ENCODE results near the gene SERPINA12. TPM values are rescaled to one million over a fixed set of nuclear protein-coding genes. Genes with fewer than 3 reads are reported as not detected.
A peak's percentile ranks its signal among the peaks of the same experiment; 100 is the strongest.

The SERPINA12 gene
- total and polyA plus RNA-seq, 2 of the 13 experiments (the other 11 are each of a cell fraction or from before 2014, with no cell fraction given), result 0.08 TPM; not detected in 1

DNA sequence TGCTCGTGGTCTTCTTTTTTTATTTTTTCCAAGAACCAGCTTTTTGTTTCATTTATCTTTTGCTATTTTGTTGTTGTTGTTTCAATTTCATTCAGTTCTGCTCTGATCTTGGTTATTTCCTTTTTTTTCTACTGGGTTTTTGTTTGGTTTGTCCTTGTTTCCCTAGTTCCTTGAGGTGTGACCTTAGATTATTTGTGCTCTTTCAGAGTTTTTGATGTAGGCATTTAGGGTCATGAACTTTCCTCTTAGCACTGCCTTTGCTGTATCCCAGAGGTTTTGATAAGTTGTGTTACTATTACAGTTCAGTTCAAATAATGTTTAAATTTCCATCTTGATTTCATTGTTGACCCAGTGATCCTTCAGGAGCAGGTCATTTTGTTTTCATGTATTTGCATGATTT is 53.3 kb downstream of the SERPINA12 start (continued):
- TF ChIP-seq ZBTB8A (CRISPR knock-in tag; IDR thresholded peaks at IDR 0.05; ENCODE audit: borderline replicate concordance, low read depth) (no peak), ZNF83 (CRISPR knock-in tag; IDR thresholded peaks at IDR 0.05; ENCODE audit: borderline replicate concordance) (no peak), NFKBIZ (CRISPR knock-in tag; IDR thresholded peaks at IDR 0.05) (no peak), FOXK2 (IDR thresholded peaks at IDR 0.05) (peak; percentile 78), SUZ12 (IDR thresholded peaks at IDR 0.05; ENCODE audit: low read depth, low read length) (no peak), ISL2 (CRISPR knock-in tag; IDR thresholded peaks at IDR 0.05) (peak; percentile 93), ZNF234 (CRISPR knock-in tag; conservative IDR thresholded peaks at IDR 0.05) (no peak), TARDBP (CRISPR knock-in tag; IDR thresholded peaks at IDR 0.05) (no peak; the same call in 1 of the 2 replicates), MTF2 (CRISPR knock-in tag; IDR thresholded peaks at IDR 0.05; ENCODE audit: borderline replicate concordance) (no peak), BHLHE40 (IDR thresholded peaks at IDR 0.05; ENCODE audit: low read length) (no peak), ZIK1 (CRISPR knock-in tag; IDR thresholded peaks at IDR 0.05; ENCODE audit: borderline replicate concordance, low read depth) (no peak), RFXAP (CRISPR knock-in tag; IDR thresholded peaks at IDR 0.05; ENCODE audit: borderline replicate concordance) (no peak), ZNF7 (CRISPR knock-in tag; IDR thresholded peaks at IDR 0.05) (no peak), ZNF253 (CRISPR knock-in tag; IDR thresholded peaks at IDR 0.05; ENCODE audit: borderline replicate concordance) (no peak), PITX1 (CRISPR knock-in tag; IDR thresholded peaks at IDR 0.05) (peak; percentile 70), TEAD2 (CRISPR knock-in tag; IDR thresholded peaks at IDR 0.05) (no peak), ZNF530 (CRISPR knock-in tag; IDR thresholded peaks at IDR 0.05; ENCODE audit: low read depth) (no peak)
- TF ChIP-seq, protein P1, sequence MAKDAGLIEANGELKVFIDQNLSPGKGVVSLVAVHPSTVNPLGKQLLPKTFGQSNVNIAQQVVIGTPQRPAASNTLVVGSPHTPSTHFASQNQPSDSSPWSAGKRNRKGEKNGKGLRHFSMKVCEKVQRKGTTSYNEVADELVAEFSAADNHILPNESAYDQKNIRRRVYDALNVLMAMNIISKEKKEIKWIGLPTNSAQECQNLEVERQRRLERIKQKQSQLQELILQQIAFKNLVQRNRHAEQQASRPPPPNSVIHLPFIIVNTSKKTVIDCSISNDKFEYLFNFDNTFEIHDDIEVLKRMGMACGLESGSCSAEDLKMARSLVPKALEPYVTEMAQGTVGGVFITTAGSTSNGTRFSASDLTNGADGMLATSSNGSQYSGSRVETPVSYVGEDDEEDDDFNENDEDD (CRISPR knock-in tag; IDR thresholded peaks at IDR 0.05; ENCODE audit: borderline replicate concordance), result no peak
- TF ChIP-seq, protein P2, sequence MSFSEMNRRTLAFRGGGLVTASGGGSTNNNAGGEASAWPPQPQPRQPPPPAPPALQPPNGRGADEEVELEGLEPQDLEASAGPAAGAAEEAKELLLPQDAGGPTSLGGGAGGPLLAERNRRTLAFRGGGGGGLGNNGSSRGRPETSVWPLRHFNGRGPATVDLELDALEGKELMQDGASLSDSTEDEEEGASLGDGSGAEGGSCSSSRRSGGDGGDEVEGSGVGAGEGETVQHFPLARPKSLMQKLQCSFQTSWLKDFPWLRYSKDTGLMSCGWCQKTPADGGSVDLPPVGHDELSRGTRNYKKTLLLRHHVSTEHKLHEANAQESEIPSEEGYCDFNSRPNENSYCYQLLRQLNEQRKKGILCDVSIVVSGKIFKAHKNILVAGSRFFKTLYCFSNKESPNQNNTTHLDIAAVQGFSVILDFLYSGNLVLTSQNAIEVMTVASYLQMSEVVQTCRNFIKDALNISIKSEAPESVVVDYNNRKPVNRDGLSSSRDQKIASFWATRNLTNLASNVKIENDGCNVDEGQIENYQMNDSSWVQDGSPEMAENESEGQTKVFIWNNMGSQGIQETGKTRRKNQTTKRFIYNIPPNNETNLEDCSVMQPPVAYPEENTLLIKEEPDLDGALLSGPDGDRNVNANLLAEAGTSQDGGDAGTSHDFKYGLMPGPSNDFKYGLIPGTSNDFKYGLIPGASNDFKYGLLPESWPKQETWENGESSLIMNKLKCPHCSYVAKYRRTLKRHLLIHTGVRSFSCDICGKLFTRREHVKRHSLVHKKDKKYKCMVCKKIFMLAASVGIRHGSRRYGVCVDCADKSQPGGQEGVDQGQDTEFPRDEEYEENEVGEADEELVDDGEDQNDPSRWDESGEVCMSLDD (CRISPR knock-in tag; IDR thresholded peaks at IDR 0.05; ENCODE audit: borderline replicate concordance), result no peak
- TF ChIP-seq, protein P3, sequence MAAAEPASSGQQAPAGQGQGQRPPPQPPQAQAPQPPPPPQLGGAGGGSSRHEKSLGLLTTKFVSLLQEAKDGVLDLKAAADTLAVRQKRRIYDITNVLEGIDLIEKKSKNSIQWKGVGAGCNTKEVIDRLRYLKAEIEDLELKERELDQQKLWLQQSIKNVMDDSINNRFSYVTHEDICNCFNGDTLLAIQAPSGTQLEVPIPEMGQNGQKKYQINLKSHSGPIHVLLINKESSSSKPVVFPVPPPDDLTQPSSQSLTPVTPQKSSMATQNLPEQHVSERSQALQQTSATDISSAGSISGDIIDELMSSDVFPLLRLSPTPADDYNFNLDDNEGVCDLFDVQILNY (CRISPR knock-in tag; conservative IDR thresholded peaks at IDR 0.05), result no peak
- TF ChIP-seq, protein P4, sequence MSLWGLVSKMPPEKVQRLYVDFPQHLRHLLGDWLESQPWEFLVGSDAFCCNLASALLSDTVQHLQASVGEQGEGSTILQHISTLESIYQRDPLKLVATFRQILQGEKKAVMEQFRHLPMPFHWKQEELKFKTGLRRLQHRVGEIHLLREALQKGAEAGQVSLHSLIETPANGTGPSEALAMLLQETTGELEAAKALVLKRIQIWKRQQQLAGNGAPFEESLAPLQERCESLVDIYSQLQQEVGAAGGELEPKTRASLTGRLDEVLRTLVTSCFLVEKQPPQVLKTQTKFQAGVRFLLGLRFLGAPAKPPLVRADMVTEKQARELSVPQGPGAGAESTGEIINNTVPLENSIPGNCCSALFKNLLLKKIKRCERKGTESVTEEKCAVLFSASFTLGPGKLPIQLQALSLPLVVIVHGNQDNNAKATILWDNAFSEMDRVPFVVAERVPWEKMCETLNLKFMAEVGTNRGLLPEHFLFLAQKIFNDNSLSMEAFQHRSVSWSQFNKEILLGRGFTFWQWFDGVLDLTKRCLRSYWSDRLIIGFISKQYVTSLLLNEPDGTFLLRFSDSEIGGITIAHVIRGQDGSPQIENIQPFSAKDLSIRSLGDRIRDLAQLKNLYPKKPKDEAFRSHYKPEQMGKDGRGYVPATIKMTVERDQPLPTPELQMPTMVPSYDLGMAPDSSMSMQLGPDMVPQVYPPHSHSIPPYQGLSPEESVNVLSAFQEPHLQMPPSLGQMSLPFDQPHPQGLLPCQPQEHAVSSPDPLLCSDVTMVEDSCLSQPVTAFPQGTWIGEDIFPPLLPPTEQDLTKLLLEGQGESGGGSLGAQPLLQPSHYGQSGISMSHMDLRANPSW (CRISPR knock-in tag; IDR thresholded peaks at IDR 0.05; ENCODE audit: borderline replicate concordance), result no peak
- TF ChIP-seq, protein P5, sequence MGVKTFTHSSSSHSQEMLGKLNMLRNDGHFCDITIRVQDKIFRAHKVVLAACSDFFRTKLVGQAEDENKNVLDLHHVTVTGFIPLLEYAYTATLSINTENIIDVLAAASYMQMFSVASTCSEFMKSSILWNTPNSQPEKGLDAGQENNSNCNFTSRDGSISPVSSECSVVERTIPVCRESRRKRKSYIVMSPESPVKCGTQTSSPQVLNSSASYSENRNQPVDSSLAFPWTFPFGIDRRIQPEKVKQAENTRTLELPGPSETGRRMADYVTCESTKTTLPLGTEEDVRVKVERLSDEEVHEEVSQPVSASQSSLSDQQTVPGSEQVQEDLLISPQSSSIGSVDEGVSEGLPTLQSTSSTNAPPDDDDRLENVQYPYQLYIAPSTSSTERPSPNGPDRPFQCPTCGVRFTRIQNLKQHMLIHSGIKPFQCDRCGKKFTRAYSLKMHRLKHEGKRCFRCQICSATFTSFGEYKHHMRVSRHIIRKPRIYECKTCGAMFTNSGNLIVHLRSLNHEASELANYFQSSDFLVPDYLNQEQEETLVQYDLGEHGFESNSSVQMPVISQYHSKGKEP (CRISPR knock-in tag; IDR thresholded peaks at IDR 0.05), result no peak
- TF ChIP-seq, protein P6, sequence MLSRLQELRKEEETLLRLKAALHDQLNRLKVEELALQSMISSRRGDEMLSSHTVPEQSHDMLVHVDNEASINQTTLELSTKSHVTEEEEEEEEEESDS (CRISPR knock-in tag; IDR thresholded peaks at IDR 0.05; ENCODE audit: borderline replicate concordance), result no peak

All from HepG2 (cell line).